ENCODE measurements around the gene ZNF436.

- TF ChIP-seq POLR2A (IDR thresholded peaks at IDR 0.05): no peak
- TF ChIP-seq, protein P1, sequence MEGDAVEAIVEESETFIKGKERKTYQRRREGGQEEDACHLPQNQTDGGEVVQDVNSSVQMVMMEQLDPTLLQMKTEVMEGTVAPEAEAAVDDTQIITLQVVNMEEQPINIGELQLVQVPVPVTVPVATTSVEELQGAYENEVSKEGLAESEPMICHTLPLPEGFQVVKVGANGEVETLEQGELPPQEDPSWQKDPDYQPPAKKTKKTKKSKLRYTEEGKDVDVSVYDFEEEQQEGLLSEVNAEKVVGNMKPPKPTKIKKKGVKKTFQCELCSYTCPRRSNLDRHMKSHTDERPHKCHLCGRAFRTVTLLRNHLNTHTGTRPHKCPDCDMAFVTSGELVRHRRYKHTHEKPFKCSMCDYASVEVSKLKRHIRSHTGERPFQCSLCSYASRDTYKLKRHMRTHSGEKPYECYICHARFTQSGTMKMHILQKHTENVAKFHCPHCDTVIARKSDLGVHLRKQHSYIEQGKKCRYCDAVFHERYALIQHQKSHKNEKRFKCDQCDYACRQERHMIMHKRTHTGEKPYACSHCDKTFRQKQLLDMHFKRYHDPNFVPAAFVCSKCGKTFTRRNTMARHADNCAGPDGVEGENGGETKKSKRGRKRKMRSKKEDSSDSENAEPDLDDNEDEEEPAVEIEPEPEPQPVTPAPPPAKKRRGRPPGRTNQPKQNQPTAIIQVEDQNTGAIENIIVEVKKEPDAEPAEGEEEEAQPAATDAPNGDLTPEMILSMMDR (IDR thresholded peaks at IDR 0.05): no peak
Measured at GRCh38 chr1:23366598-23366997, 3.0 kb downstream of the ZNF436 start.
